NCI-H187 treated with DMSO at 0.1 percent for 48 hours (cell line): ENCODE data around the gene LAPTM5.
"Not testable (repeated sequence)": the region's sequence is repeated elsewhere in the genome, so short reads cannot be mapped to it uniquely, and the experiment has no call there.

Experiments used
- DNase-seq: peaks from one replicate; lab custom pipeline; 2025; lab: John Stamatoyannopoulos, UW

Gene LAPTM5

DNA sequence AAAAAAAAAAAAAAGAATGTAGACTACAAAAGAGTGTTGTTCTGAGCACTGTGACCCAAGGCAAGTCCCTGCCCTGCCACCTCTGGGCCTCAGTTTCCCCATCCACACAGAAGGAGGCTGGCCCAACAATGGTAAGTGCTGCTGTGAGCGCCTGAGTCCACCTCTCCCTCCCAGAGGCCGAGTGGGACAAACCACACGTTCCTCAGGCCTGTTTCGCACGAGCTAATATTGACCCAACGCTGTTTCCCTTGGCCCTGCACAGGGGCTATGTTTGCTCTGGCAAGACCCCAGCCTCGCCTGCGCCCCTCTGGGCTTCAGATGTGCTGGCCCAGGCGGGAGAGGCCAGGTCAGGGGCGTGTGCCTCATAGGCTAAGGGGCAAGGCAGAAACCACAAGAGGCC is 12.6 kb upstream of the LAPTM5 start:
- DNase-seq = no peak

DNA sequence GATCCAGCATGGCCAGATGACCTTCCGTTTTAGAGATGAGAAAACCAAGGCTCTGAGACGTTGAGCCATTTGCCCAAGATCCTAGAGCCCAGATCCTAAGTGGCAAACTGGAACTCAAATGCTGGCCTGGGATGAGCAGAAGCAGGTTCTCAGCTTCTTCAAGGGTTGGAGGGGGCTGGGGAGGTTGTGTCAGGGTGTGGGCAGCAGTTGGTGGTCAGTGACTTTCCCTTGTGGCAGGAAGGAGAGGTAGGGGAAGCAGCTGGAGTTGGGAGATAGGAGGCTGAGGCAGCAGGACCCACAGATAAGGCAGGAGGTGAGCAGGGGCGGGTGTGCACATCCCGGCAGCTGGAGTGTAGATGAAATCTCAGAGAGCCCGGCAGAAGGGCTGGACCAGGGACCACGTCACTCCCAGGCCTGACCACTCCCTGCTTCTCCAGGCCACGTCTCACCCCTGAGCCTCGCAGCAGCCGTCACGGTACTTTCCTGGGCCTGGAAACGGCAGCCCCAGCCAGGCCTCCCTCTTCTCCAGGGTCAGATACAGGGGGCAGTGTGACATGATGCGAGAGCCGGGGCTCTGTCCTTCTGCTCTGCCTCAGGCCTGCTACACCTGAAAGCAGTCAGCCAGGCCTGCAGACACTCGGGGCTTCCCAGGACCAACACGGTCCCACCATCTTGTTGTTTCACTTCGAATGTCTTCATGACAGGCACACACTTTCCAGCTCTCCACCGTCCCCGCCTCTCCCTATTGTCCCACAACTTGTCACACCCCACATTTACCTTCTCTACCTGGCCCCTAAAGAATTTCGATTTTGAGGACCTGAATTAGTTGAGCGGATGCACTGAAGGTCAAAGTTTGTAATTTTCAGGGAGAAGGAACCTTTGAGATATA is 11.5 kb upstream of the LAPTM5 start:
- DNase-seq = no peak

DNA sequence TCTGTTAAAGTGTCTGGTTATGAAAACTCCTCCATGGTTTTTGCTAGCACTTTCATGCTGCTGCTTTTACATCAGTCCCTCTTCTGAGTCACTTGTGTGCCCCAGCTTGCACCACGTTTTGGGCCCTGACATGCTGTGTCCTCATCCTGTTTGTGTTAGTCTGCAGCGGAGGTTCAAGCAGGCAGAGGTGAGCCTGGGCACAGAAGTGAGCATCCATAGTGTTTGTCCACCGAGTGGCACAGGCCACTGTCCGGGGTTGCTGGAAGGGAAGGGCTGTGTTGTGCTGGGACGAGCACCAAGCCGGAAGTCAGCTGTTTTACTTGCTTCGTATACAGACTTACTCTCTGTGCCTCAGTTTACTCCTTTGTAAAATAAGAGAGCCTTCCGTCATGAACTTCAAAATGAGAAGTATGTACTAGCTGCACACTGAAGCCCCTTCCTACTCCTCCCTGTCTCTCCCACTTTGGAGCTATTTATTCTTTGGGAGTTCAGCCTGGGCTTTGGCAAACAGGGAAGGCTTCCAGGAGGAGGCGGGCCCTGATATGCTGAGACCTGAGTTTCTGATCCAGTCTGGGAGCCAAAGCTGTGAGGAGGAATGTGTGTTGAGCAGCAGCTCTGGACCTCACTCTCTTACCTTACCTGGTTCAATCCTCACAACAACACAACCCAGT is 10.7 kb upstream of the LAPTM5 start:
- no peak for DNase-seq

DNA sequence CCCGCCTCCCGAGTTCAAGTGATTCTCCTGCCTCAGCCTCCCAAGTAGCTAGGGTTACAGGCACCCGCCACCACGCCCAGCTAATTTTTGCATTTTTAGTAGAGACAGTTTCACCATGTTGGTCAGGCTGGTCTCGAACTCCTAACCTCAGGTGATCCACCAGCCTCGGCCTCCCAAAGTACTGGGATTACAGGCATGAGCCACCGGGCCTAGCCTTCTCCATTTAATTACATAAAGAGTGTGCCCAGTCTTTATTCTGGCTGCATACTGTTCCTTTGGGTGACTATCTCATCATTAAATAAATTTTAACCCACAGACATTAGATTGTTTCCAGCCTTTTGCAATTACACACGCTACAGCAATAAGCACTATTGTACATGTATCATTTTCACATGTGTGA is 9.4 kb upstream of the LAPTM5 start:
- not testable (repeated sequence) for DNase-seq

DNA sequence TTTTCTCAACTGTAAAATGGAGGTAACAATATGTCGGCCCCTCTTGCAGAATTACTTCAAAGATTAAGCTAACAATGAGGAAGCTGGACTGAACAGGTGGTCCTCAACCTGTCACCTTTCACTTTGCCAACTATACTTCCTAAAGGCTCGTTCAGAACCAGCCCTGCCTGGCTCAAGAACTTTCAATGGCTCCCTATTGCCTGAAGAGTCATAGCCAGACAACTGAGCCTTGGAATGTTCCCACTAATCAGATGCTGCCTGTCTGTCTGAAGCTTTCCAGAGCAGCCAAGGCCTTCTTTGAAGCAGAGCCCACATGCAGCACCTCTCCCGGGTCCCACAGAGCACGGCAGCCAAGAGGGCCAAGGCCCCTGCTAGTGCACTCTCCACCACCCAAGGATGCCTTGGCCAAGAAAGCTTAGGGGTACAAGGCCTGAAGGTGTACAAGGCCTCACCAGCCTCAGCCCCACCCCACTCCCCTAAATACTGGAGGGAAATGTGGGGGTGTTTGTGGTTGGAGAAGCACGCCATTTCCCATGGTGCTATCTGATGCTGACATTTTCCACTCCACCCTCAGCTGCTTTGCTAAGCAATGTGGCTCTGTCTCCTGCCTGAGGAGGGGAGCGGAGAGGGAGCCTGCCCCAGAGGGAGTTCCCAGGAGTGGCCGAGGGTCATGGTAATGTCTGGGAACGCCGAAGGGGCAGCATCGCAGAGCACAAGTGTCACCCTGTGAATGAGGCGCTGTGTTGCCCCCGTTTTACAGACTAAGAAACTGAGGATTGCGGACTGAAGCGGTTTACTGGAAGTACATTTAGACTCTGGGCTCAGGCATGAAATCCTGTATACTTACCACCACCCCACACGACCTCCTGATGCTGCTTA is 8.2 kb upstream of the LAPTM5 start:
- DNase-seq = no peak

DNA sequence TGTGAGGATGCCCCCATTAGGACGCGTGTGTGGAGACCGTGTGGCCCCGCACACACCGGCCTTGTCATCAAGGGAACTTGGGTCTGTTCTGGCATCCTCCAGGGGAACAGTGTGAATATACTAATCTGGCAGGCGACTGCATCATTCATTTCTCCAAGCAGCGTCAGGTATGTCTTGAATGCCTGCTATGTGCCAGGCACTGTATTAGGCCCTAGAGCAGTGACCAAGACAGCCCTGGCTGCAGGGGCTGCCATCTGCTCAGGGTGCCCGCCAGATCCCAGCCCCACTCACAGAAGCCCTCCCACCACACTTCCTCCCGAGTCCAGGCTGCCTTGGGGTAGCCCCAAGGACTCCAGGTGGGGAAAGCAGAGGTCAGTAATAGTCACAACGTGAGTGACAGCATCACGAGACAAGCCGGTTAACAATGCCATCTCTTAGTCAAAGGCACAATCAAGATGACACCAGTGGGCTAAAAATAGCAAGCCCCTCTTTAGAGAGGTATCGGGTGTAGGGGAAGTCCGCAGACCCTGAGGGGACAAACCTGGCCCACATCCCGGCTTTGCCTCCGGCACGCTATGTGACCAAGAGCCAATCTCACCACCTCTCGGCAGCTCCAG is 7.5 kb upstream of the LAPTM5 start:
- DNase-seq = no peak

DNA sequence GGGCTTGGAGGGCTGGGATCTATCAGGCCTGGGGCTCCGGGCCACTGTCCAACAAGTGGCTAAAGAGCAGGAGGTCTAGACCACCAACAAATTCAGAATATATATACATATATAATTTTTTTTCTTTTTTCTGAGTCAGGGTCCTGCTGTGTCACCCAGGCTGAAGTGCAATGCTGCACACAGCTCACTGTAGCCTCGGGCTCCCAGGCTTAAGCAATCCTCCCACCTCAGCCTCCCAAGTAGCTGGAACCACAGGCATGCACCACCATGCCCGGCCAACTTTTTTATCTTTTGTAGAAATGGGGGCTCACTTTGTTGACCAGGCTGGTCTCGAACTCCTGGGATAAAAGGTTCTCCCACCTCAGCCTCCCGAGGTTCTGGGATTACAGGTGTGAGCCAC is 6.8 kb upstream of the LAPTM5 start:
- DNase-seq = no peak

DNA sequence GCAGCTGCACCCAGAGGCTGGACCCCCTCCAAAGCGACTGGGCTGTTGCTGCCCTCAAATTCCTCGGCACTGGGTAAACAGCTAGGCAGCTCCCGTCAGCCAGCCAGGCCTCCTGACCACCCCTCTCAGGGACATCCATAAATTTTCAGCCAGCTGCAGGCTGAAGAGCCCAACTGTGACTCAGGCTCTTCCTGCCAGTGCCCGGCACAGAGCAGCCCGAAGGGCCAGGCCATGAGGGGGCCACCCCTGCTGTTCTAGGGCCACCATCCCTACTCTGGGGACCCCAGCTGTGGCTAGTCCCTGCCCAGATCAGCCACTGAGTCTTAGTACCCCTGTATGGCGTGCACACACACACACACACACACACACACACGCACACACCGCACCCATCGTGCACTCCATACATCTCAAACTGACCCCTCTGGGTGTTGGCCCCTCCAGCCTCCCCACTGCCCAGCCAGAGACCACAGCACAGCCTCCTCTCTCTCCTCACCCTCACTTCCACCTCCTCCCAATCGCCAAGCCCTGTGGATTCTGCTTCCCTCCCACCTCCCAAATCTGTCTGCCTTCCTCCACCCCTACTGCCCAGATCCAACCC is 6.2 kb upstream of the LAPTM5 start:
- no peak for DNase-seq

DNA sequence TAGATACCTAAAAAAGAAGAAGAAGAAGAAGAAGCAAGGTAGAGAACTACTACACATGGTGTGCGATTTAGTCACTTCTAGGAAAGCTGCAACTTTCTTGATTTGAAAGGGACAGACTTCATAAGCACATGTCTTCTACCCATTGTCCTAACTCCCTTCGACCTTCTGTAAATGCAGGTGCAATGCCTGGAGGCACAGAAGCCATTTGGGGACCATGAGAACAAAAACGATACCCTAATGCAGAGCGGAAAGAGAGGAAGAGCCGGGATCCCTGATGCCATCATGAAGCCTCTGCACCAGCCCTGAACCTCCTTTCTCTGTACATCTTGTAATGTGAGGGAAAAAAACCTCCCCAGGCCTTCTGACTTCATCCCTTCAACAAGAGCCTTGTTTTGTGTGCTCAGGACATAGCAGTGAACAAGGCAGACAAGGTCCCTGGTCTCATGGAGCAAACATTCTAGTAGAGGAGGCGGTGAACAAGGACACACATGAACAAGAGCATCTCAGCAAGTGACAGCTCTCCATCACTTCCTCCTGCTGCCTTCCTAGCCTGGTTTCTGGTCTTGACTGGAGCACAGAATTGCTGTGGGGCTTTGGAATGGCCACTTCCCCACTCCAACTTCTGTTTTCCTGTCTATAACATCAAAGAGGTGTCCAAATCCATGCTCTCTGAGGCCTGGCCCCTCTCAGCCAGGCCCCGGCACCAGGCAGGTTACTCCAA is 5.5 kb upstream of the LAPTM5 start:
- no peak for DNase-seq

DNA sequence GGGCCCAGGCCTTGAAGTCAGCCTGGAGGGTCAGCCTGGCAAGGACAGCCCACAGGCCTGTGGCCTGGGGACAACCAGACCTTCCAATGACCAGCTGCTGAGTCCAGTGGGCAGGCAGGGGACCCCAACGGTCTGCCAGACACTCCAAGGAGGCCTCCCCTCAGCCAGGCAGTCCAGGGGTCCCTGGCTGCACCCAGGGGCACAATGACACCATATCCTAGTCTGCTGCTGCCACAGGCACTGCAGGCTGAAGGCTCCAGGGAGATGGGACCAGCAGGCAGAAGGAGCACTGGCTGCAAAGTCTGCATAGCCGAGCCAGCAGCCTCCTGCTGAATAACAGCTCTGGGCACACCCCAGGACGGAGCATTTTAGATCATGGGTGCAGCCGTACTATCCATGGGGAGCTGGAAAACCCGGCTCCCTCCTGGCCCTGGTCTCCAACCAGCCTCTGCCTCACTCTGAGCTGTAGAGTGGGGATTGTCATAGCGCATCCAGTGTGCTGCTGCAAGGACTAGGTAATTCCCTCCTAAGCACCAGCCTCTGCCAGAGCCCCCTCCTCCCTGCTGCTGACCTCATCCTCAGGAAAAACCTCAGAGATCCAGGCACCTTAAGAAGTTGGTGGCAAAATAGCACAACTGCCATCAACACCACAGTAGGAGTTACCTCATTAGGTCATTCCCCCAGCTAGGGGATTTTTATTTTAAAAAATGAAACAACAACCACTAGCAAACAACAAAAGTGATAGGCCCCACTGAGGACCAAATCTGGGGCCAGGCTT is 4.8 kb upstream of the LAPTM5 start:
- no peak for DNase-seq

DNA sequence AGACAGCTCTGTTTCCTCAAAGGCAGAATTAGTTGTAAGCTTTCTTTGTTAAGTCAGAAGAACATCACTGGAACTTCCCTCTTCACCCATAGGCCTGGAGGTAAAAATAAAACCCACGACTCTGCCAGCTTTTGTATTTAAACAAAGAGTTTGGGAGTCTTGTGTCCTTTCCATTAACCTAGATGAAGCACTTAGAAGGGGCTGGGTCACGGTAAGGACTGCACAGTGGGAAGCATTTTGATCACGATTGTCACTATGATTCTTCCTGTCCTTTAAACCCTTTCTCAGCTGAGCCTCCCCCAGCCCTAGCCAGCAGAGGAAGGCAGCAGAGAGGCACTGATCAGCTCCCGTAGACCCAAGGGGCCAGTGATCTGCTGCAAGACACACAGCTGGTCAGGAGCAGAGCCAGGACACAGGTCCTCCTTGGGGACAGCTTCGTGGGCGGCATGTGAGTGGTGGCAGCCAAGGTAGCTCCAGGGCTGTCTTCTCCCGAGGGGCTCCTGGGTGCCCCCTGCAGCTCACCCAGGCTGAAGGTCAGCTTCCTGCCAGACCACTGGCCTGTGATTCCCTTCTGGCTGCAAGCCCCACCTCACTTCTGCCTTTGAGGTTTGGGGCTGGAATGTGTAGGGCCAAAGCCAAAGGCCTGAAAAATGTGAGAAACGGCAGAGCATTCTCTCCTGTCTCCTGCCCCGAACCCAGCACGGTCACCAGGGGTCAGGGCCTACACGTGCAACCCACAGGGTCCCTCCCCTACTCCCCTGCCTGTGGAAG is 4.0 kb upstream of the LAPTM5 start:
- DNase-seq = no peak

DNA sequence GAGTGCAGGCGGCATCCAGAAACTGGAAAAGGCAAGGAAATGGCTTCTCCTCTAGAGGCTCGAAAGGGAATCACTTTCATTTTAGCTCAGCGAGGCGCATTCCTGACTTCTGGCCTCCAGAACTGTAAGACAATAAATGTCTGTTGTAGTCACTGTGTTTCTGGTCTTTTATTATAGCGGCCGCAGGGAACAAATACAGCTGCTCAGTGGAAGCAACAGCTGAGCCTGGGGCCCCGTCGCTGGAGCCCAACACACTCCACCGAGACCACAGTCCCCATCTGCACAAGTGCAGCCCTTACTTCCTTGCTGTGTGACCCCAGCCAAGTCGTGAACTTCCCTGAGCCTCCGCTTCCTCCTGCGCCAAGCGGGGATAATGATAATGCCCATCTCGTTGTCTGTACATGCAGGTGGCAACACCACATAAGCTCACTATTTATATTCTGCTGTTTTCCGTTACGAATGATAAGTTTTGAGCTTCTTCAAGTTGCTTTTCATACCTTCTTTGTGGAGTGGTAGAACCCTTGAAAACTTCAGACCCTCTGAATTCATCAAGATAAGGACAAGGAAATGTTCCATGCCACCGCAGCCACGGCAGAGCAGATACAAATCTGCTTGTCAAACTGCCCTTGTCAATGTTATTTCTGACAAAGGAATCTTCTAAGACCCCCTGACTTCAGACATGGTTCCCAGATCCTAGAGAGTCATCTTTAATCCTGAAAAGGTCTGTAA is 3.2 kb upstream of the LAPTM5 start:
- DNase-seq = no peak

DNA sequence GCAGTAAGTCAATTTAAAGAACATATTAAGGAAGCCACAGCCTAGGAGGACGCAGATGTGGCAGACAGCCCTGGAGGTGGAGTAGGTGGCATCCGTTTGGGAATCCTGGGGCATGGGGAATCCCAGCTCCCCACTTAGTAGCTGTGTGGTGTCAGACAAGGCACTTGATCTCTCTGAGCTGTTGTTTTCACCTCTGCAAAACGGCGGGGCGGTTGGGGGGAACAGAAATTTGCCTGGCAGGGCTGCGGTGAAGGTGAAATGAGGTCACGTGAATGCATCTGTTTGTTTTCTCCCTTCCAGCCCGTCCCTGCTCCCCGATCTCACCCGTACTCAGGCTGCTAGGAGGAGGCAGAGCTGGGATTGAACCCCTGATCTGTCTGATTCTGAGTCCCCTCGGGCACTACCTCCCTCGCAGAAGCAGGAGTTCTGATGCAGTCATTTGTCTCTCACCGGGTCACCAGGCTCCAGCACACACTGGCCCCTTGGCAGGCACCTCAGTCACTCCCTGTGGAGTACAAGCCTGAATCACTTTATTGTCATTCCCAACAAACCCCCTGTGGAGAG is 2.2 kb upstream of the LAPTM5 start:
- DNase-seq = no peak

DNA sequence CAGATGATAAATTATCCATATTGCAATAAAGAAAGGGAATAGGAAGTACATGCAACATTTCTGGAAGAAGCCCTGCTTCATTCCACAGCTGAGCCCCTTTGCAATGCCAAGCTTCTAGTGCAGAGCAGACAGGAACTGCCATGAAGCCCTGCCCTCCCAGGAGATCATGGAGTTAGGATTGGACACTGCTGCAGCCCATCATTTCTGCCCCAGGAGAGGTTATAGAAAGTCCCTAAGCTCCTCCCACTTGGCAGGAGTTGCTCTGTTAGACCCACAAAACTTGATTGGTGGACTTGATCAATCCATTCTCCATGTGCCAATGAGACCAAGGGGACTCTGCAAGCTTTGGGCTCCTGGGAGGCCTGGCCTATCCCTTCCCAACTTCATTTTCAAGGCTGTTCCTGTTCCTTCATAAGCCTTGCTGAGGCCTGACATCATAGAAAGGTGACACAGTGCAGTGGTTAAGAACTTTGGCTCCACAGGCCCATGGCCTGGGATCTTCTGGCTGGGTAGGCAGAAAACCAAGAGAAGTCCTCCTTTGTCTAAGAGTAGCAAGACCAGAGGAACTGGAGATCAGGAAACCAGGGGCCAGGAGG is 1.3 kb upstream of the LAPTM5 start:
- no peak for DNase-seq

DNA sequence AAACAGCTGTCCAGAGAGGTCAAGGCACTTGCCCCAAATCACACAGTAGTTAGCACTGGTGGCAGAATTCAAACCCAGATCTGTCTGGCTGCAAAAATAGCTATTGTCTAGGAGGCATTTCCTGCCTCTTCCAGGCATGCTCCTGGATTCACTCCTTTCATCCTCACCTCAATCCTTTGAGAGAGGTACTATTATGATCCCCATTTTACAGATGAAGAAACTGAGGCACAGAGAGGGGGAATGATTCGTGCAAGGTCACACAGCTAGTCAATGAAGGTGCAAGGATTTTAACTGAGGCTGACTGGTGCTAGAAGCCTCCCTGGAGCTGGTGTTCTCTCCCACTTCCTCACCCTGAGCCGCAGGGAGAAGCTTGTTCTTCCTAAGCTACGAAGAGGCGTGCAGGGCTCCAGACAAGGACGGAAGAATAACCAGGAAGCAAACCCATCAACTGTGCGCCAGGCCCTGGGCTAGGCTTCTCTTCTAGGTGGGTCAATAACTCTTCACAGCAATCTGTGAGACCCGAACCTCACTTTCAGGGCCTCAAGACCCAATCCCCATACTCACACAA is 631 bp upstream of the LAPTM5 start:
- no peak for DNase-seq

DNA sequence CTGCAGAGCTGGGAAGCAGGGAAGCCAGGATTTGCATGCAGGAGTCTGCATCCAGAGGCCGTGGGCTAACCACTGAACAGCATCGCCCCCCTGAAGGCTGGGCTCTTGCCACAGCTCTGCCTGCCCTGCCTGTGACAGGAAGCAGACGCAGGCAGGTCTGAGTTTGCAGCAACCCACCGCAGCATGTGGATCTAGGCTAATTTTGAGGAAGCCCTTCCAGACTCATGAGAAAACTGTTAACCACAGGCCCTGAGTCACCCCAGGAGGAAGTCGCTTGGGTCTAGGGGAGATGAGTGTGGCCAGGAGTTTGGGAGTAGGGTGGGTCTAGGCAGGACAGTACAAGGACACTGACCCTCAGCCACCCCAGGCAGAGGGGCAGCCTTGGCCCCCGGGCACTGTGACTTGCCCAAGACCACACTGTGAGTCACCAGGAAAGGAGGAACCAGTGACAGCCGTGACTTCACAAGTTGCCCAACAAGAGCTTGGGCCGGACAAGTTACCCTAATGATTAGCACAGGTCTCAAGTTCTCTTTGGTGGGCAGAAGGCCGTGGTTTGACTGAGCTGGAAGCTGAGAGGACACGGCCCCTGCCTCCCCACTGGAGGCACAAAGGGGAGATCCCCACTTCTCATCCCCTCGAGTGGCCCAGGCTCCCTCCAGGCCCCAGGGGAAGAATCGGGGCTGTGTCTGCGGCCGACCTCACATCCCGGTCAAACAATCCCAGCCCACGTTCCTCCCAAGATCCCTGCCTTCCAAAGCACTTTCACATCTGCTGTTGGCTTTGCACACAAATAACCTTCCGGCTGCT is 826 bp downstream of the LAPTM5 start:
- DNase-seq = no peak

DNA sequence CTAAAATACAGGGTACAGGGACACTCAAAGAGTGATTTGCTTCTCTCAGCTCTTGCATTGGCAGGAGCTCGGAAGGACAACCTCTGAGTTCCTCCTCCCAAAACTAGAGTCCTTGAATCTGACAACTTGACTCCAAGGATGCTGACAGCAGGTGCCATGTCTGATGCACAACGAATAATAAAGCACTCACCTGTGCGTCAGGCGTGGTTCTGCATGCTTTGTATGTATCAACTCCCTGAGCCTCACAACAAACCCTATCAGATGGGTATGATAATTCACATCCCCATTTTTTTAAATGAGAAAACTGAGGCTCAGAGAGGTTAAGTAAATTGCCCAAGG is 1.4 kb downstream of the LAPTM5 start:
- no peak for DNase-seq
